ENCODE results near the gene LSM14B.

Gene LSM14B

DNA sequence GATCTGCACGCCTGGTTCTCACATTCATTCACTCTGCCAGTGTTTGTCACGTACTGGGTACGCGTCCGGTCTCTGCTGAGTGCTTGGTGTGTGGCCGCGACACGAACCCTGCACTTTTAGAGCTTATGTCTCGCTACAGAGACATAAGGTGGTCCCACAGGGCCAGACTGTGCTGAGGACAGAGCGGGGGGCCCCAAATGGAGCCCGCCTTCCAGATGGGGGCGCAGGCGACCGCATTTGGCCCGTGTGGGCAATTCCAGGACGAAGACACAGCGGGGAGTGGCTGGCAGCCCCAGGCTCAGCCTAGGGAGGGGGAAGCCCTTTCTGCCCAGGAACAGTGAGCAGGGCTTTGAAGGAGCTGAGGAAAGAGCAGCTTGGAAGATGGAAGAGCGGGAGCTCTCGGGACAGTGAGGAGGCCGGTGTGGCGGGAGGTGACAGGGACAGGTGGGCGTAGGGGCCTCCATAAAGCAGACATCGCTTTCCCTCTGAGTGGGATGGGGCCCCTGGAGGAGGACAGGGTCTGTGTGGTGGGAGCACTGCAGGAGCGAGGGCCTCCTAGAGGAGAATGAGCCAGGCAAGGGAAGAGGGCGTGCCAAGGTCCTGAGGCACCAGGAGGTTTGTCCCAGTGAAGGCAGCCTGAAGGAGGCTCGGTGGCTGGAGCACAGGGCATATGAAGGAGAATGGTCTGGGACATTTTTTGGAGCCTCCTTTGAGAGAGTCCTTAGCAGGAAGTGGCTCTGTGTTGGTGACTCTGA, 52.8 kb downstream of the LSM14B start:
- DNase-seq (ENCODE audit: low read depth) = no peak
- H3K4me3 ChIP-seq (ENCODE audit: control insufficient read depth, low read depth, low read length) = no peak overlapping the region
- no peak for TF ChIP-seq CTCF (conservative IDR thresholded peaks at IDR 0.05; ENCODE audit: control insufficient read depth, insufficient read depth, low read depth, low read length)

DNA sequence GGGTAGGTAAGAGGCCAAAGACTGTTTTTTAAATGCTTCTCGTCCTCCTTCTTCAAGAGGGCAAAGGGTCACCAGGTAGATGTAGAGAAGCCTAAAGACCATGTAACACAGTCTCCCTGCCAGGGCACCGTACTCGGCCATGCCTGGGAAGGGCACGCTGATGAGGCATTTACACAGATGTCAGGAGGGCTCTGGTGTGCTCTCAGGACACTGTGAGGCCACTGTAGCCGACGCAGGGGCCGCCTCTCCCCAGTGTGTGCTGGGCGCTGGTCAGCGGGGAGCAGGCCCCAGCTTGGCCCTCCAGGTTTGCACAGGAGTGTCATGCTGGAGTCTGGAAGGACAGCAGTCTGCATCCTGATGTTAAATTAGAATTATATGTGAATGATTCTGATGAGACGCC, 53.4 kb downstream of the LSM14B start:
- DNase-seq (ENCODE audit: low read depth) = no peak
- H3K4me3 ChIP-seq (ENCODE audit: control insufficient read depth, low read depth, low read length) = no peak overlapping the region
- TF ChIP-seq CTCF (conservative IDR thresholded peaks at IDR 0.05; ENCODE audit: control insufficient read depth, insufficient read depth, low read depth, low read length) = no peak

GRCh38 chr20:62176866-62177265, 54.6 kb downstream of the LSM14B start:
- no peak for DNase-seq (ENCODE audit: low read depth)
- H3K4me3 ChIP-seq (ENCODE audit: control insufficient read depth, low read depth, low read length) = no peak overlapping the region

GRCh38 chr20:62177307-62177706, 55.0 kb downstream of the LSM14B start:
- DNase-seq (ENCODE audit: low read depth) = no peak
- TF ChIP-seq CTCF (conservative IDR thresholded peaks at IDR 0.05; ENCODE audit: control insufficient read depth, insufficient read depth, low read depth, low read length) = no peak
- H3K4me3 ChIP-seq (ENCODE audit: control insufficient read depth, low read depth, low read length) = no peak overlapping the region

More at GRCh38 chr20:62176866-62177265, 54.6 kb downstream of the LSM14B start:
- no peak for TF ChIP-seq CTCF (conservative IDR thresholded peaks at IDR 0.05; ENCODE audit: control insufficient read depth, insufficient read depth, low read depth, low read length)

- no peak for DNase-seq (ENCODE audit: low read depth)
- no peak overlapping the region for H3K4me3 ChIP-seq (ENCODE audit: control insufficient read depth, low read depth, low read length)
- TF ChIP-seq CTCF (conservative IDR thresholded peaks at IDR 0.05; ENCODE audit: control insufficient read depth, insufficient read depth, low read depth, low read length) = no peak
Observed at GRCh38 chr20:62178316-62179161, 56.3 kb downstream of the LSM14B start.

- DNase-seq (ENCODE audit: low read depth) = no peak
- no peak for TF ChIP-seq CTCF (conservative IDR thresholded peaks at IDR 0.05; ENCODE audit: control insufficient read depth, insufficient read depth, low read depth, low read length)
- no peak overlapping the region for H3K4me3 ChIP-seq (ENCODE audit: control insufficient read depth, low read depth, low read length)
Observed at GRCh38 chr20:62179162-62179504, 56.9 kb downstream of the LSM14B start.

Measured in fibroblast of mammary gland (primary cell).